Activated naive CD4-positive, alpha-beta T cell treated with anti-CD3 and anti-CD28 coated beads, Interleukin-2, amount 50 U/mL, for 72 hours (primary cell): ENCODE measurements around the gene CSNK1D. TPM values are rescaled to one million over a fixed set of nuclear protein-coding genes. Genes with fewer than 3 reads are reported as not detected.

Source experiments
- ATAC-seq, 2 donors: fragments of 150-1000 bp; cut with Tn5 transposase; 2 replicates each; pipeline ENCODE4 v1.10.0; 2021; ENCODE audit warnings: mild to moderate bottlenecking in 2 of 2, moderate library complexity in 2 of 2
- DNase-seq, 2 donors: peaks; one replicate each; pipeline ENCODE4 v3.0.0; 2021 to 2022; ENCODE audit warnings: low spot score in 2 of 2
- H3K27ac Mint-ChIP-seq, 2 donors: one replicate each; pipeline ENCODE4 v1.8.0; 2022; ENCODE audit warnings: mild to moderate bottlenecking in 2 of 2, mixed read lengths in 2 of 2
- H3K36me3 Mint-ChIP-seq, 2 donors: one replicate each; pipeline ENCODE4 v1.8.0; 2022; ENCODE audit warnings: mixed read lengths in 2 of 2
- H3K9me3 Mint-ChIP-seq, 2 donors: one replicate each; pipeline ENCODE4 v1.8.0; 2022; ENCODE audit warnings: mixed read lengths in 2 of 2
- total RNA-seq, 2 donors: library from RNA; stranded (reverse); gene quantifications; one replicate each; pipeline ENCODE4 v1.2.3, GENCODE V29; 2022

Gene CSNK1D
- total RNA-seq, 2 donors from 2014 or later: 130 to 171 TPM

- H3K9me3 Mint-ChIP-seq: no peaks in the 10 kb centered on the region
- DNase-seq (no peak), ATAC-seq (no peak)
- peaks cover 0 to 12% of the 10 kb centered on the region in 2 donors for H3K36me3 Mint-ChIP-seq
- H3K27ac Mint-ChIP-seq: no peak overlapping the region
Measured at GRCh38 chr17:82232876-82233785, 40.4 kb downstream of the CSNK1D start.

- no peak for ATAC-seq
- H3K27ac Mint-ChIP-seq: no peak overlapping the region
- H3K36me3 Mint-ChIP-seq: peaks cover 0 to 8% of the 10 kb centered on the region in 2 donors
- no peaks in the 10 kb centered on the region for H3K9me3 Mint-ChIP-seq
- no peak for DNase-seq
Measured at GRCh38 chr17:82232322-82232820, 41.1 kb downstream of the CSNK1D start.

- ATAC-seq: no peak
- Mint-ChIP-seq H3K27ac (no peak overlapping the region), H3K36me3 (peaks cover 0 to 7% of the 10 kb centered on the region in 2 donors), H3K9me3 (no peaks in the 10 kb centered on the region)
- DNase-seq: no peak
Measured at GRCh38 chr17:82231562-82232321, 41.8 kb downstream of the CSNK1D start.

- no peak overlapping the region for H3K27ac Mint-ChIP-seq
- no peaks in the 10 kb centered on the region for H3K9me3 Mint-ChIP-seq
- ATAC-seq: no peak
Measured at GRCh38 chr17:82231312-82231561, 42.3 kb downstream of the CSNK1D start.

GRCh38 chr17:82230609-82231311 lies 42.7 kb downstream of the CSNK1D start:
- ATAC-seq: peak; percentile 42 to 58
- DNase-seq: peak in 1 of 2 donors; percentile 77
- no peak overlapping the region for H3K27ac Mint-ChIP-seq
- peaks cover 0 to 7% of the 10 kb centered on the region in 2 donors for H3K36me3 Mint-ChIP-seq
- H3K9me3 Mint-ChIP-seq: no peaks in the 10 kb centered on the region

More at GRCh38 chr17:82231312-82231561, 42.3 kb downstream of the CSNK1D start:
- DNase-seq: no peak
- H3K36me3 Mint-ChIP-seq: peaks cover 0 to 7% of the 10 kb centered on the region in 2 donors

GRCh38 chr17:82229698-82230608 lies 43.5 kb downstream of the CSNK1D start:
- DNase-seq: peak in 1 of 2 donors; percentile 22
- Mint-ChIP-seq H3K27ac (peak overlapping the region in 1 of 2 donors; percentile 87), H3K36me3 (peaks cover 0 to 7% of the 10 kb centered on the region in 2 donors), H3K9me3 (no peaks in the 10 kb centered on the region)
- no peak for ATAC-seq

GRCh38 chr17:82228842-82229697 lies 44.4 kb downstream of the CSNK1D start, which contains the start of gene SLC16A3:
Gene SLC16A3 (plus strand): TSS chr17:82229042. CDS start chr17:82236009, 6,967 bp downstream.
- Mint-ChIP-seq H3K36me3 (peaks cover 0 to 7% of the 10 kb centered on the region in 2 donors), H3K9me3 (no peaks in the 10 kb centered on the region), H3K27ac (peak within 1 kb of the TSS in 1 of 2 donors; percentile 91)
- ATAC-seq (peak; percentile 62 to 69), DNase-seq (peak in 1 of 2 donors; percentile 76)

GRCh38 chr17:82228278-82228841 lies 45.1 kb downstream of the CSNK1D start:
- ATAC-seq (peak; percentile 55 to 64), DNase-seq (peak in 1 of 2 donors; percentile 62)
- Mint-ChIP-seq H3K27ac (peak overlapping the region in 1 of 2 donors; percentile 91), H3K9me3 (no peaks in the 10 kb centered on the region), H3K36me3 (peaks cover 0 to 7% of the 10 kb centered on the region in 2 donors)

- no peak for ATAC-seq
Measured at GRCh38 chr17:82227629-82228277, 45.7 kb downstream of the CSNK1D start.

GRCh38 chr17:82226809-82227628 lies 46.5 kb downstream of the CSNK1D start:
- Mint-ChIP-seq H3K36me3 (peaks cover 0 to 7% of the 10 kb centered on the region in 2 donors), H3K9me3 (no peaks in the 10 kb centered on the region), H3K27ac (no peak overlapping the region)
- ATAC-seq (no peak), DNase-seq (no peak)

More at GRCh38 chr17:82227629-82228277, 45.7 kb downstream of the CSNK1D start:
- no peak for DNase-seq
- Mint-ChIP-seq H3K36me3 (peaks cover 0 to 7% of the 10 kb centered on the region in 2 donors), H3K27ac (no peak overlapping the region), H3K9me3 (no peaks in the 10 kb centered on the region)

GRCh38 chr17:82226146-82226808 lies 47.2 kb downstream of the CSNK1D start:
- no peaks in the 10 kb centered on the region for H3K9me3 Mint-ChIP-seq
- H3K36me3 Mint-ChIP-seq: peaks cover 0 to 7% of the 10 kb centered on the region in 2 donors
- ATAC-seq (no peak), DNase-seq (no peak)
- H3K27ac Mint-ChIP-seq: no peak overlapping the region

GRCh38 chr17:82225368-82226029 lies 48.0 kb downstream of the CSNK1D start:
- ATAC-seq (no peak), DNase-seq (no peak)
- Mint-ChIP-seq H3K27ac (no peak overlapping the region), H3K36me3 (peaks cover 0 to 7% of the 10 kb centered on the region in 2 donors), H3K9me3 (no peaks in the 10 kb centered on the region)
